Fibroblast of lung (primary cell): Measurements from ENCODE around the gene MUSK. TPM values are rescaled to one million over a fixed set of nuclear protein-coding genes. Genes with fewer than 3 reads are reported as not detected.

Experiments used
- DNase-seq, 2 donors: peaks; one replicate each; pipeline versions ENCODE4 v3.0.0 to v3.0.0-alpha.2; 2010; ENCODE audit warnings: low read depth in 2 of 2
- H2AFZ ChIP-seq: 2 replicates; pipeline ENCODE4 v1.5.1; 2012; ENCODE audit warnings: low read length, control low read depth, inconsistent platforms
- H3K27ac ChIP-seq: 2 replicates; pipeline ENCODE4 v1.5.1; 2011; ENCODE audit warnings: low read length, control low read depth; ENCODE audit not compliant: insufficient read depth
- H3K27me3 ChIP-seq: 2 replicates; pipeline ENCODE4 v1.5.1; 2011; ENCODE audit warnings: mild to moderate bottlenecking, low read length; ENCODE audit not compliant: control insufficient read depth, insufficient read depth
- H3K36me3 ChIP-seq: 2 replicates; pipeline ENCODE4 v1.5.1; 2011; ENCODE audit warnings: low read length; ENCODE audit not compliant: control insufficient read depth, insufficient read depth
- H3K4me1 ChIP-seq: 2 replicates; pipeline ENCODE4 v1.5.1; 2011; ENCODE audit warnings: low read length; ENCODE audit not compliant: control insufficient read depth, insufficient read depth; ENCODE audit errors: extremely low read depth
- H3K4me2 ChIP-seq: 2 replicates; pipeline ENCODE4 v1.5.1; 2011; ENCODE audit warnings: low read length, control low read depth; ENCODE audit not compliant: insufficient read depth; ENCODE audit errors: extremely low read depth
- H3K4me3 ChIP-seq, 4 experiments: fragments of 200-600 bp in 1 of 4; sonication (generic) in 1 of 4; replicated peaks in 1 of 4; 2 replicates each; pipeline ENCODE4 v1.5.1; 2011 to 2016; ENCODE audit warnings: low read length in 4 of 4, low read depth in 3 of 4, mild to moderate bottlenecking in 3 of 4, control low read depth in 2 of 4, inconsistent platforms in 1 of 4, mixed read lengths in 1 of 4; ENCODE audit not compliant: insufficient read depth in 1 of 4; ENCODE audit errors: control extremely low read depth in 1 of 4
- H3K79me2 ChIP-seq: 2 replicates; pipeline ENCODE4 v1.5.1; 2012; ENCODE audit warnings: mild to moderate bottlenecking, low read length, inconsistent platforms; ENCODE audit not compliant: control insufficient read depth, insufficient read depth
- H3K9ac ChIP-seq: 2 replicates; pipeline ENCODE4 v1.5.1; 2011; ENCODE audit warnings: mild to moderate bottlenecking, low read length, control low read depth; ENCODE audit not compliant: insufficient read depth
- H3K9me3 ChIP-seq: 2 replicates; pipeline ENCODE4 v1.5.1; 2012; ENCODE audit warnings: low read depth, low read length; ENCODE audit not compliant: control insufficient read depth, insufficient read depth
- H4K20me1 ChIP-seq: 2 replicates; pipeline ENCODE4 v1.5.1; 2011; ENCODE audit warnings: low read length; ENCODE audit not compliant: control insufficient read depth, insufficient read depth; ENCODE audit errors: extremely low read depth
- CTCF ChIP-seq, 2 donors: IDR thresholded peaks in 1 of 2; conservative IDR thresholded peaks in 1 of 2; 1 replicate in 1 of 2; 2 replicates in 1 of 2; pipeline ENCODE4 v1.5.1; 2011 to 2012; ENCODE audit warnings: low read length in 2 of 2, control low read depth in 1 of 2, inconsistent platforms in 1 of 2, low read depth in 1 of 2, mild to moderate bottlenecking in 1 of 2
- EZH2 ChIP-seq: IDR thresholded peaks from 2 replicates; pipeline ENCODE4 v1.5.1; 2012; ENCODE audit warnings: low read length, control low read depth, mild to moderate bottlenecking; ENCODE audit errors: missing control alignments
- polyA plus RNA-seq, 2 donors: library from polyadenylated mRNA; depleted of rRNA in 1 of 2; stranded (reverse) in 1 of 2; unstranded in 1 of 2; fragments of >200 nt; gene quantifications; 2 replicates each; pipeline ENCODE4 v1.2.1, GENCODE V29; 2011 to 2012; ENCODE audit warnings: missing spikeins in 1 of 2
- total RNA-seq: library from RNA; depleted of rRNA; stranded (reverse); fragments of >200 nt; gene quantifications from 2 replicates; pipeline ENCODE4 v1.2.1, GENCODE V29; 2014

MUSK gene
- total and polyA plus RNA-seq, 2 donors (not counting 1 experiment from before 2014, with no cell fraction given): 0.31 to 0.66 TPM

DNA sequence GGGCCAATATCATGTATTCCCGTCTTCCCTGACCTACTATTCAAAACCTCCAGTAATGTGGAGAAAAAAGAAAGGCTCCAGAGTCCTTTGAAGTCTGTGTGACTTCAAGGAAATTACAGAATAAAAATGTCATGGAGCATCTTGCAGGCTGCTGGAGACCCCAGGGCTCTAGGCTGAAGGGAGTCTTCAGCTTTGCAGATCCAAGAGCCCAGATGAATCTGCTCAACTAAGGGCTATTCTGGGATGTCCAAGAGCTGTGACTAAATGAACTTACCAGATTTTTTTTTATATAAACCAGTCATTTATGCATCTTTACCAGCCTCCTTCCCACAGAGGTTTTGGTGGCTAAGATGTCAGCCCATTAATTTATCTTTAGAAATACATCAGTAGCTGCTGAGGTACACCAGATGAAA is 167.3 kb downstream of the MUSK start:
- Histone ChIP-seq H4K20me1 (no peaks in the 10 kb centered on the region), H3K9me3 (no peaks in the 10 kb centered on the region), H3K36me3 (no peaks in the 10 kb centered on the region), H3K4me1 (peaks cover 17% of the 10 kb centered on the region), H3K27me3 (no peaks in the 10 kb centered on the region), H3K79me2 (no peaks in the 10 kb centered on the region), H3K27ac (peak overlapping the region; percentile 56), H2AFZ (no peak overlapping the region), H3K4me2 (peak overlapping the region; percentile 1), H3K4me3 (no peak overlapping the region), H3K9ac (no peak overlapping the region)
- DNase-seq: peak; percentile 20 to 86
- TF ChIP-seq EZH2 (no peak), CTCF (conservative IDR thresholded peaks at IDR 0.05 in 1 of 2, IDR thresholded peaks at IDR 0.05 in 1 of 2; ENCODE audit: low read depth in 1 of 2, low read length in 2 of 2) (no peak)

- Histone ChIP-seq H3K9ac (no peak overlapping the region), H3K36me3 (no peaks in the 10 kb centered on the region), H3K4me1 (peaks cover 17% of the 10 kb centered on the region), H3K79me2 (no peaks in the 10 kb centered on the region), H2AFZ (no peak overlapping the region), H3K4me2 (no peak overlapping the region), H3K9me3 (no peaks in the 10 kb centered on the region), H3K27ac (no peak overlapping the region), H3K27me3 (no peaks in the 10 kb centered on the region), H4K20me1 (no peaks in the 10 kb centered on the region), H3K4me3 (no peak overlapping the region)
- no peak for TF ChIP-seq CTCF (conservative IDR thresholded peaks at IDR 0.05 in 1 of 2, IDR thresholded peaks at IDR 0.05 in 1 of 2; ENCODE audit: low read depth in 1 of 2, low read length in 2 of 2)
- no peak for TF ChIP-seq EZH2
- no peak for DNase-seq
Measured at GRCh38 chr9:110837401-110838005, 168.9 kb downstream of the MUSK start.

- no peak overlapping the region for H2AFZ ChIP-seq
- no peaks in the 10 kb centered on the region for H3K36me3 ChIP-seq
- H3K4me1 ChIP-seq: peaks cover 2% of the 10 kb centered on the region
- no peak overlapping the region for H3K27ac ChIP-seq
- no peak overlapping the region for H3K9ac ChIP-seq
- H3K4me2 ChIP-seq: no peak overlapping the region
- peak in 1 of 2 donors; percentile 84 for DNase-seq
- no peaks in the 10 kb centered on the region for H3K79me2 ChIP-seq
- H3K4me3 ChIP-seq: no peak overlapping the region
- no peaks in the 10 kb centered on the region for H4K20me1 ChIP-seq
- TF ChIP-seq EZH2 (no peak), CTCF (conservative IDR thresholded peaks at IDR 0.05 in 1 of 2, IDR thresholded peaks at IDR 0.05 in 1 of 2; ENCODE audit: low read depth in 1 of 2, low read length in 2 of 2) (no peak)
- H3K27me3 ChIP-seq: no peaks in the 10 kb centered on the region
- H3K9me3 ChIP-seq: no peaks in the 10 kb centered on the region
Measured at GRCh38 chr9:110842169-110842568, 173.6 kb downstream of the MUSK start.
